Activated effector memory CD4-positive, alpha-beta T cell treated with Interleukin-2 at 50 U/mL for 16 hours (primary cell): ENCODE results near the gene HDGFL2.

Source experiments
- DNase-seq: peaks from one replicate; pipeline ENCODE4 v3.0.0-alpha.2; 2020

The HDGFL2 gene

DNA sequence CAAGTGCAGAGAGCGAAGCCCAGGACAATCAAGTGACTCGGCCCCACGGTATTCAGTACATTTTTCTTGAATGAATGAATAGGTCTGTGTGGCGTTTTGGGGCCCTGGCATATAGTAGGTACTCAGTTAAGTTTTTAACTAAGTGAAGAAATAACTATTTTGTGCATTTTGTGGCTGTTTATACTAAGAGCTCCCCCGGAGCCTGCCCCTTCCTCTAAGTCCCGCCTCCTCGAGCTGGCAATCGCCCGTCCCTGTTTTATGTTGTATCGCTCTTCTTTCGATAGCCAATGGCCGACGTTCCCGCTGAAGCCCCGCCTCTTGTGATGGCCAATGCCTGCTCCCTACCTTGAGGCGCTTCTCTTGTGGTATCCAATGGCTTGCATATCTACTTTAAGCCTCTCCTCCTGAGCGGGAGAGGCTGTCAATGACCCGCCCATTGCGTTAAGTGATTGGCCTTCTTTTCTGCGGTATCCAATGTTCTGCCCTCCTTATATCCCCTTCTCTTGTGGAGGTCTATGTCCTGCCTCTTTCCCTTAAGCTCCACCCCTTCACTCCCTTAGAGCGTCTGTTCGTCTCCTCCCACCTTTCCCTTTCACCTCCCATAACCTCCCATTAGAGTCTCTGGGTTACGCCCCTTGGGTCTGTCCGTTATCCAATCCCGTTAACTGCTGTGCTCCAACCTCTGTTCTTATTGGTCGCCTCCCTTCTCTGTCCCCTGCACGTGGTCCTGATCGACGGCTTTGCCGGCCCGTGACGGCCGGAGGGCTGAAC is 509 bp upstream of the HDGFL2 start:
- peak; percentile 96 for DNase-seq

DNA sequence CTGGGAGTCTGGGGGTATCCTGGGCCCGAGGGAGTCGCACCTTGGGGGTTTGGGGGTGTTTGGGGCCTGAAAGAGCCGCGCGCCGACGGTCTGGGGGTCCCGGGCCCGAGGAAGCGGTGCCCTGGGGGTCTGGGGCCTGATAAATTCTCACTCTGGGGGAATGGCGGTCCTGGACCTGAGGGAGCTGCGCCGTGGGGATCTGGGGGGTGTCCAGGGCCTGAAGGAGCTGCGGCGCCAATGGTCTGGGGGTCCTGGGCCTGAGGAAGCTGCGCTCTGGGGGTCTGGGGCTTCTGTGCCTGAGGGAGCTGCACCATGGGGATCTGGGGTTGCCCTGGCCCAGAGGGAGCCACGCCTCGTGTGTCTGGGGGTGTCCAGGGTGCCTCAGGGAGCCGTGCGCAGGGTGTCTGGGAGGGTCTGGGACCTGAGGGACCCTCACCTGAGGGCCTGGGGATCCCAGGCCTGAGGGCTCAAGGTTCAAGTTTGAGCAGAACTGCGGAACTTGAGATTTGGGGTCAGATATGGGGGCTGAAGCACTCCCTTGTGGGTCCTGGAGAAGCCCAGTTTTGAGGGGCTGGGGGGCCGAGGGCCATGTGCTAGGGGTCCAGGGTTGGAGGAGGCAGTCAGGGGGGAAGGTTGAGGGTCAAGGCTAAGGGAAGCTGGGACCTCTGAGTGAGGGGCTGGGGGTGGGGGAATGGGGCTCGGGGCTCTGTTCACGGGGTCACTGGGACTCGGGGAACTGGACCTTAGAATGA is 1.1 kb downstream of the HDGFL2 start:
- no peak for DNase-seq

DNA sequence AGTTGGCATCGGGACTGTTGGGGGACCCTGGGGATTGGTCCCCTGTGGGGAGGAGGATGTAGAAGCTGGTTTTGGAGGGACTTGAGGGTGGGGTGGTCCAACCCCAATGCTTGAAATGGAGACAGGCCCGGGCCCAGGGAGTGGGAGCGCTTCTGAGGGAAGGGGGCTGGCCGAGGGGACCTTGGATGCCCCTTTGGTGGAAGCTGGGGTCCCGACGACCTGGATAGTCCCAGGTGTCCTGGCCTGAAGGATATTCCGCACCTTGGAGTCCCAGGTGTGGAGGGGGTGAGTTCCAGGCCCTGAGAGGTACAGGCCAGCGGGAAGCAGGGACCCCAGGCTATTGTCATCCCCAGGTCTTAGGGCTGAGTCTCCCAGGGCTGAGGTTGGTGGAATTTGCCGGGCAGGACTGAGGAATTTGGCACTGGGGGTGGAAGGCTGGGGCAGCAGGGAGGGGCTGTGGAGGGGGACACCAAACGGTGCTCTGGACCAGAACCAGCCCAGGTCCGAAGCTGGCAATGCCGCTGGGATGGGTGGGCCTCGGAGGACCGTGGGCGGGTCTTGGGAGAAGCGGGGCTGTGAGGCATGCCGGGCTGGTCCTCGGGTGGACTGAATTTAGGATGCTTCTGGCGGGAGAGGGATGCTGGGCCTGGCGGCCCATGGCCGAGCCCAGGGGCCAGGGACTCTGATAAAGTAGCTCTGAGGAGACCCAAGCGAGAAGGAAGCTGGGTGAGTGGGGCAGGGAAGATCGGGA is 1.8 kb downstream of the HDGFL2 start:
- no peak for DNase-seq

DNA sequence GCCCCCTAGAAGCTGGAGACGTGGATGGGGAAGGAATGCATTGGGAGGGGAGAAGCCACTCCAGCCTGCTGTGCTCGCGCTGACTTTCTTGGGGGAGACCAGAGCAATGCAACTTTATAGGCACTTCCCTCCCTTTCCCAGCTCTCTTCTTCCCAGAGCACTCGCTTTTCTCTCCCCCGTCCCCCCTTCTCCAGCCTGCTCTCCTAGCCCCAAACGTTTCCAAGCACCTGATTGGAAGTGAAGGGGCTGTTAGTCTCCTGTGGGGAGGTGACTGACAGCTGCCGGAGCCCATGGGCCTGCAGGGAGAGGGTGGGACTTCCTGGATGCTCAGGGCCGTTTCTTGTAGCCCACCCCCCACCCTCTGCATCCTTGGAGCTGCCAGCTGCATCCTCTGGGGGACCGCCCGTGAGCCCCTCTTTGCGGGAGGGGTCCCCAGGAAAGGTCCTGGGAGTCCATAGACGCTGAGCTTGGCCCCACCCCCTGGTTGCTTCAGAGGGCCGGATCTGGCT is 2.5 kb downstream of the HDGFL2 start:
- no peak for DNase-seq

DNA sequence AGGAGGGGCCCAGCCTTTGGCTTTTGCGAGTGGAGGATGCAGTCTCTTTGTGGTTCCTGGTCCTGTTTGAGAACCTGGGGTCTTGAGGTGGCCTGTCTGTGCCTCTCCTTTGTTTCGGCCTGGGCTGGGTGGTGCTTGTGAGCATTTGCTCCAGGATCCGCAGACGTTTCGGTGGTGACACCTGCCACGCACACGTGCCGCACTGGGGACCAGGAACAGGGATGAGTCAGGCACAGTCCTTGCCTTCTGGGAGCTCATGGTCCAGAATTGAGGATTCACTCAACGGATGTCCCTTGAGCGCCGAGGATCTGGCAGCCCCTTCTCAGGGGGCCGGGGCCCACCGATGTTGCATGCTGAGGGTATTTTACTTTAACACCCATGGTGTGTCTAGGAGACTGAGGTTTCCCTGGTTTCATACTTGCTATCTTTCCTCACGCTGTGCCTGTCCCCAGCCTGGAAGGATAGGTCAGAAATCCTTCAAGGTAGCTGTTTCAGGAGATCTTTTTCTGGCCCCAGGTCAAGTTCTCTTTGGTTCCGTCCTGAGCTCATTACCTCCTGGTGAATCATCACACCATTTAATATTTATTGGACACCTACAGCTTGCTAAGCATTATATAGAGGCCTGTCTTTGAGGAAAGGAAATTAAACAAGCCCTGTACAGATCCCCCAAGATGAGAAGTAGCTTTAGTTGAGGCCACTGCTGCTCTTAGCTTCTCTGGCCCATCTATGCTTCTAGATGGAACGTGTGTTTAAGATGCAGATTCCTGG is 5.1 kb downstream of the HDGFL2 start:
- no peak for DNase-seq

DNA sequence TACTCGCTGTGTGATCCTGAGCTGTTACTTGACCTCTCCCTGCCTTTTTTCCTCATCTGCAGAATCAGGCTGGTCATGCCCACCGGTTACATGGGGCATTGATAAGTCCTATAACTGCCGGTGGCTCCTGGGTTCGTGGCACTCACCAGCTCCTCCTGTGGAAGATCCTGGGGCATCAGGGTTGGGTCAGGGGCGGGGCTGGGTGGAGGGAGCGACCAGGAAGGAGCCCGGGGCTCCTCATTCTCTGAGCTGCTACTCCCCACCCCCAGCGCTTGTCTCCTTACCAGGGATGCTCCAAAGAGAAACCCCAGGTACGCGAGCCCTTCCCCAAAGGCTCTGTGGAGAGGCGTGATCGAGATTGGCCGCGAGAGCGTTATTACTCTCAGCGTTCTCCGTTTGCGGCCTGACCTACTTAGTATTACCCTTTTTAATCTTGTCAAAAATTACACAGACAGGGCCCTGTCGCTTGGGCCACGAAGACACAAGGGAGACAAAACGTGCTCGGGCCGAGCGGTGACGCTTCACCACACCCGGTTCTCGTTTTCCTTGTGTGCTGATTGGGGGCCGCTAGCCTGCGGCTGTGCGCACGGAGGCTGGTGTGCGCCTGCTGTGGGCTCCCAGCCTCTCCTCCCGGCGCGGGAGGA is 10.7 kb downstream of the HDGFL2 start:
- no peak for DNase-seq

DNA sequence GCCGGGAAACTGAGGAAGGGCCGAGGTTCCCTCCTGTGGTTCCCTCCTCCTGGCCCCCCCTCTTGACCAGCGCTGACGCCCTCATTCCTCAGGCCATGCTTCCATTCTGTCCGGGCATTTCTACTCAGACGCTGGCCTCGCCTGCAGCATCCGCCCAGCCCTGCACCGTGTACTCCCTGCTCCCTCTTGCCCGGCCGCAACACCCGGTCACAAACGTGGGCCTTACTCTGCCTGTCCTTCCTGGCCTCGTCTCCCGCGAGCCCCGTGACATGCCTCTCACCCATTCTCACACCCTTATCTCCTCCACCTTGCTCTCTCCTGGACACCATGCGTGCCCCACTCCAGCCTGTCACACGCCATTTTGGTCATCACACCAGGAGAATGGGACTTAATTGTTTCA is 11.3 kb downstream of the HDGFL2 start:
- no peak for DNase-seq

DNA sequence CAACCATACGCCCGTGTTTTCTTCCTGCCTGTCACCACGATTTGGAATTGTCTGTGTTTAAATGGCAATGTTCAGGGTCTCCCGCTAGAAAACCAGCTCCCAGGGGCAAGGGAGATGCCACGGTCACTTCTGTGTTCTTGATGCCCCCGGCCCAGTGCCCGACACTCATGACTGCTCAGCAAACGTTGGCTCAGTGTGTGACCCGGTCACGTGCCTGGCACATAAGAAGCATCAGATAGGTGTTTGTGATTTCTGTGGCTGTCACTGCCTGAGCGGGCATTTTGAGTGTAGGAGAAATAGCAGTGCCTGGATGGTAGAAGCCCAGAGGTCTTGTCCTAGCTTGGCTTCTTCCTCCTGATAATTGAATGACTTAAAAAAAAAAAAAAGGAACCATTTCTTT is 15.5 kb downstream of the HDGFL2 start:
- no peak for DNase-seq

DNA sequence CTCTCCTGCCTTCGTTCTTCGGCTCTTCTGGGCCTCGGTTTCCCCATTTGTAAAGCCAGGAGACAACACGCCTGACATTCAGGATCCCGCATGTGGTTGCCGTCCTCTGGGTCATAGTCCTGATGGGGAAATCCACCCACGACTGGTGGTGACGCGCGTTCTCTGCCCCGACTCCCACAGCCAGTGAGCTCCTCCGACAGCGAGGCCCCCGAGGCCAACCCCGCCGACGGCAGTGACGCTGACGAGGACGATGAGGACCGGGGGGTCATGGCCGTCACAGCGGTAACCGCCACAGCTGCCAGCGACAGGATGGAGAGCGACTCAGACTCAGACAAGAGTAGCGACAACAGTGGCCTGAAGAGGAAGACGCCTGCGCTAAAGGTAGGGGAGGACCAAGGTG is 16.4 kb downstream of the HDGFL2 start:
- DNase-seq: no peak

DNA sequence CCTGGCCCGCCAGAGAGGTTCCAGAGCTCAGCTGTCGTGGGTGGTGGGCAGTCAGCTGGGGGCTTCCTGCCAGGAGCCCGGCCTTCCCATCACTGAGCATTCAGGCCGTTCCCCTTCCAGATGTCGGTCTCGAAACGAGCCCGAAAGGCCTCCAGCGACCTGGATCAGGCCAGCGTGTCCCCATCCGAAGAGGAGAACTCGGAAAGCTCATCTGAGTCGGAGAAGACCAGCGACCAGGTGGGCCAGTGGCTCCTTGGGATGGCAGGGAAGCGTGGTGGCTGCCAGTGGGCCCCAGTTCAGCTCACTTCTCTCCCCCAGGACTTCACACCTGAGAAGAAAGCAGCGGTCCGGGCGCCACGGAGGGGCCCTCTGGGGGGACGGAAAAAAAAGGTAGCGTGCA is 19.3 kb downstream of the HDGFL2 start:
- DNase-seq: no peak

DNA sequence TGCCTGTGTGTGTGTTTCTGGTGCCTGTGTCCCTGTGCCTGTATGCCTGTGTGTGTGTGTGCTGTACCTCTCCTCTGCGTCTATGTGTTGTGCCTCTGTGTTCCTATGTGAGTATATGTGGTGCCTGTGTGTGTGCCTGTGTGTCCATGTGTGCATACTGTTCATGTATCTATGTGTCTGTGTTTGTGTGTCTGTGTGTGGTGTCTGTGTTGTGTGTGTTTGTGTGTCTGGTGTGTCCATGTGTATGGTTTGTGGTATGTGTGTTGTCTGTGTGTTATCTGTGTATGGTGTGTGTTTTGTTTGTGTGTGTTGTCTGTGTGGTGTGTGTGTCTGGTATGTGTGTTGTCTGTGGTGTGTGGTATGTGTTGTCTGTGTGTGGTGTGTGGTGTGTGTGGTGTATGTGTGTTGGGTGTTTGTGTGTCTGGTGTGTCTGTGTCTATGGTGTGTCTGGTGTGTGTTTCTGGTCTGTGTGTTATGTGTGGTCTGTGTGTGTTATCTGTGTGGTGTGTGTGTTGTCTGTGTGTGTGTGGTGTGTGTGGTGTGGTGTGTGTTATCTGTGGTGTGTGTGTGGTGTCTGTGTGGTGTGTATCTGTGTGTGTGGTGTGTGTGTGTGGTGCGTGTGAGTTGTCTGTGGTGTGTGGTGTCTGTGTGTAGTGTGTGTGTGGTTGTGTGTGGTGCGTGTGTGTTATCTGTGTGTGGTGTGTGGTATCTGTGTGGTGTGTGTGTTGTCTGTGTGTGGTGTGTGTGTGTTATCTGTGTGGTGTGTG is 20.4 kb downstream of the HDGFL2 start:
- DNase-seq: no peak

DNA sequence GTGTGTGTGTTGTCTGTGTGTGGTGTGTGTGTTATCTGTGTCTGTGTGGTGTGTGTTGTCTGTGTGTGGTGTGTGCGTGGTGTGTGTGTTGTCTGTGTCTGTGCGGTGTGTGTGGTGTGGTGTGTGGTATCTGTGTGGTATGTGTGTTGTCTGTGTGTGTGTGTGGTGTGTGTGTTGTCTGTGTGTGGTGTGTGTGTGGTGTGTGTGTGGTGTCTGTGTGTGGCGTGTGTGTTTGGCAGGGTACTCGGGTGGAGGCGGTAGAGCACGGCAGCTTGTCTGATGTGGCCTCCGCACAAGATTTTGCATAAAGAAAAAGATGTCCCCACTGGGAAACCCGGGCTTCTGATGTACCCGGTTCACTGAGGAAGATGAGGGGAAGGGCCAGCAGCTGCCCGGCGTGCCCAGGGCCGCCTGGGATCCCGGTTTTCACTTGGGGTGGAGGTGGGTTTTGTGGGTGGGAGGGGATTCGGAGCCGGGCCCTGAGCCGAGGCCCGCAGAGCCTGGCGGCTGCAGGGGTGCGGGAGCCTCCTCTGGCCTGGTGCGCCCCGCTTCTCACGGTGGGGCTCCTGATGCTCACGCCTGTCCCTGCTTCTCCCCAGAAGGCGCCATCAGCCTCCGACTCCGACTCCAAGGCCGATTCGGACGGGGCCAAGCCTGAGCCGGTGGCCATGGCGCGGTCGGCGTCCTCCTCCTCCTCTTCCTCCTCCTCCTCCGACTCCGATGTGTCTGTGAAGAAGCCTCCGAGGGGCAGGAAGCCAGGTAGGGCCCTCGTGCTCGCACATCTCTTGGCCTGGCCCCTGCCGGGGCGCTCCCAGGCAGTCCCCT is 21.2 kb downstream of the HDGFL2 start:
- DNase-seq: no peak

DNA sequence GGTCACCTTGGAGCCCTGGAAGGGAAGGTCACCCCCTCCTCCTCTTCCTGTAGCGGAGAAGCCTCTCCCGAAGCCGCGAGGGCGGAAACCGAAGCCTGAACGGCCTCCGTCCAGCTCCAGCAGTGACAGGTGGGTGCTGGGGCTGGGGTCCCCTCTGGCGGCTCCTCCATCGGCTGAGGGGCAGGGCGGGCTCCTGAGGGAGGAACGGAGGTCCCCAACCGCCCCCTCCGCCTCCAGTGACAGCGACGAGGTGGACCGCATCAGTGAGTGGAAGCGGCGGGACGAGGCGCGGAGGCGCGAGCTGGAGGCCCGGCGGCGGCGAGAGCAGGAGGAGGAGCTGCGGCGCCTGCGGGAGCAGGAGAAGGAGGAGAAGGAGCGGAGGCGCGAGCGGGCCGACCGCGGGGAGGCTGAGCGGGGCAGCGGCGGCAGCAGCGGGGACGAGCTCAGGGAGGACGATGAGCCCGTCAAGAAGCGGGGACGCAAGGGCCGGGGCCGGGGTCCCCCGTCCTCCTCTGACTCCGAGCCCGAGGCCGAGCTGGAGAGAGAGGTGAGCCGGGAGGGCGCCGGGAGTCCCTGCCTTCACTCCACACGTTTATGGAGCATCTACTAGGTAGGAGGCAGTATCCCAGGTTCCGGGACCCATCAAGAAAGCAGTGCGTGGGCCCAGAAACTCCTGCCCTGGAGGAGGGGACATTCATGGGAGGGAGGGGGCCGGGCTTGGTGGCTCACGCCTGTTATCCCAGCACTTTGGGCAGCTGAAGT is 22.0 kb downstream of the HDGFL2 start:
- DNase-seq: no peak

DNA sequence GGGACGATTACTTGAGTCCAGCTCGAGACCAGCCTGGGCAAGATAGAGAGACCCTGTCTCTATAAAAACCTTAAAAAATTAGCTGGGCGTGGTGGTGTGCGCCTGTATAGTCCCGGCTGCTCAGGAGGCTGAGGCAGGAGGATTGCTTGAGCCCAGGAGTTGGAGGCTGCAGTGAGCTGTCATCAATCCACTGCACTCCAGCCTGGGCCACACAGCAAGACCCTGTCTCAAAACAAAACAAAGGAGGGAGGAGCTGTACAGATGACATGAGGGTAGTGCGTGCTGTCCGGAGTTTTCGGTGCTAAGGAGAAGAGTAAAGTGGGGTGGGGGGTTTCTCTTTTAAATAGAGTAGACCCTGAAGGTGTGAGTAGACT is 22.6 kb downstream of the HDGFL2 start:
- DNase-seq: no peak

DNA sequence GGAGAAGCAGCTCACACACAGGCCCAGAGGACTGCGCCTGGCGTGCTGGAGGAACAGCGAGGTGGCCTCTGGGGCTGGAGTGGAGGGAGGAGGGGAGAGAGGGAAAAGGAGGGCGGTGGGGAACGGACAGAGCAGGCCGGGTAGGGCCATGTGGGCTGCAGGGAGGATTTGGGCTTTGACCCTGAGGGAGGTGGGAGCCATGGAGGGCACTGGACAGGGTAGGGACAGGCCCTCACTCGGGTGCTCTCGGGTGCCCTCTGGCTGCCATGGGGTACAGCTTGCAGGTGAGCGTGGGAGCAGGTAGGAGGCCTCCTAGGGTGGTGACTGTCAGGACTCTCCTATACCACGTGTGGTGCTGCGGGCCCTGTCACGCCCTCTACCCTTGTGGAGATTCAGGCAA is 23.4 kb downstream of the HDGFL2 start:
- no peak for DNase-seq

DNA sequence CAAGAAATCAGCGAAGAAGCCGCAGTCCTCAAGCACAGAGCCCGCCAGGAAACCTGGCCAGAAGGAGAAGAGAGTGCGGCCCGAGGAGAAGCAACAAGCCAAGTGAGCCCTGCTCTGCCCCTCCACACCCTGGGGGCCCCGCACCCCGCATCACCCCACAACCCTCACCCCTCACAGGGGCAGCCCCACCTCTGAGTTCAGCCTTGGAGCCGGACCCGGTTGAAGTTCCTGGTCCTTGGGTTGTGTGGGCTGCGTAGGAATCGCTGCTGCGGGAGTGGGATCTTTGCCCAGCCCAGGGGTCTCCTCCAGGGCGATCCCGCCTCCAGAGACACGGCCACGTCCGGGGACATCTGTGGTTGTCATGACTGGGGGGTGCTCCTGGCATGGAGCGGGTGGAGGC is 24.2 kb downstream of the HDGFL2 start:
- DNase-seq: no peak

DNA sequence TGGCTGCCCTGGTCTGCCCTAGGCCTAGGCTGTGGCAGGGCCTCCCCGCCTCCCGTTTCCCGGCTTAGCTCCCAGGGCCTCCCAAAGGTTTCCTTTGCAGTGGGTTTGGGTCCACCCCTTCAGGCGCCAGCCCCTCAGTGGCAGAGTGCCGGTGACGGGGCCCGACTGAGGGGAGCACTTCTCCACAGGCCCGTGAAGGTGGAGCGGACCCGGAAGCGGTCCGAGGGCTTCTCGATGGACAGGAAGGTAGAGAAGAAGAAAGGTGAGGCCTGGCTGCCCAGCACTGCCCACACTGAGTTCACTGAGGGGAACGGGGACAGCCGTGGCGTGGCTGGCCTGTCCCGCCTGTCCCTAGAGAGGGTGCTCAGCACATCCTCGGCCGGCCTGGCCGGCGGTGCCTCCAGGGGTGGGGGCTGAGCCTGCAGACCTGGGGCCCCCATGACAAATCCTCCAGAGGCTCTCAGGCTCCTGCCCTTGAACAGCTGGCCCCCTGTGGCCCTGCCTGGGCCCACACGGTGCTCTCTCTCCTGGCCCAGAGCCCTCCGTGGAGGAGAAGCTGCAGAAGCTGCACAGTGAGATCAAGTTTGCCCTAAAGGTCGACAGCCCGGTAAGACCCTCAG is 25.8 kb downstream of the HDGFL2 start:
- DNase-seq: no peak

DNA sequence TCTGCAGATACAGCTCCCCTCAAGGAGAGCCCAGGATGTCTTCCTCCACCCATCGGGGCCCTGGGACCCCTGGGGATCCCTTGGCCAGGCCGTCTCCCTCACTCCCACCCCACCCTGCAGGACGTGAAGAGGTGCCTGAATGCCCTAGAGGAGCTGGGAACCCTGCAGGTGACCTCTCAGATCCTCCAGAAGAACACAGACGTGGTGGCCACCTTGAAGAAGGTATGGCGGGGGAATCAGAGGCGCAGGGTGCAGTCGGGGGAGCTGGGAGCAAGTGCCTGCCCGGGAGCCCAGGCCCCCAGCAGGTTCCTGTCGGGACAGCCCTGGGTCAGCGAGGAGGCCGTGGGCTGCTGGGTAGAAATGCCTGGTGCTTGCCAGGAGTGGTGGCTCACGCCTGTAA is 26.6 kb downstream of the HDGFL2 start:
- no peak for DNase-seq

DNA sequence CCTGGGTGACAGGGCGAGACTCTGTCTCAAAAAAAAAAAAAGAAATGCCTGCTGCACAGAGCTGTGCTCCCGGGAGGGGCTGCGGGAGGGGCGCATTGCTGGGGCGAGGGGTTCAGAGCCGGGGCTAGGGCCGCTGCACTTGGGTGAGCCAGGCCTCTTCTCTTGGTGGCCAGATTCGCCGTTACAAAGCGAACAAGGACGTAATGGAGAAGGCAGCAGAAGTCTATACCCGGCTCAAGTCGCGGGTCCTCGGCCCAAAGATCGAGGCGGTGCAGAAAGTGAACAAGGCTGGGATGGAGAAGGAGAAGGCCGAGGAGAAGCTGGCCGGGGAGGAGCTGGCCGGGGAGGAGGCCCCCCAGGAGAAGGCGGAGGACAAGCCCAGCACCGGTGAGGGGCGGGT is 27.2 kb downstream of the HDGFL2 start:
- no peak for DNase-seq
